Measurements from ENCODE around the gene IL10RA.

GRCh38 chr11:117961896-117962295, 24.3 kb upstream of the IL10RA start:
- TF ChIP-seq CTCF (IDR thresholded peaks at IDR 0.05), result no peak
- no peak for TF ChIP-seq POLR2A (IDR thresholded peaks at IDR 0.05)
